Ovary (tissue), 3 donors: Measurements from ENCODE around the gene LRRC14B.

Experiments used
- EP300 ChIP-seq: sonication (generic); formaldehyde crosslinking; IDR thresholded peaks from one replicate; pipeline ENCODE4 v1.6.1; 2017; ENCODE audit warnings: antibody characterized with exemption
- POLR2A ChIP-seq: fragments of 450-650 bp; IDR thresholded peaks from one replicate; pipeline ENCODE4 v1.6.1; 2017; ENCODE audit warnings: antibody characterized with exemption, mild to moderate bottlenecking, moderate library complexity
- TF ChIP-seq, protein P1 (sequence below), 3 donors: fragments of 450-650 bp in 2 of 3; fragments of 200-600 bp in 1 of 3; IDR thresholded peaks; one replicate each; pipeline versions ENCODE4 v1.5.1 to v1.8.0; 2016 to 2022; ENCODE audit warnings: antibody characterized with exemption in 3 of 3, mild to moderate bottlenecking in 1 of 3
- donor health status: DM: no; HTN: no; CAD: no.

GRCh38 chr5:199950-200645 lies 8.8 kb downstream of the LRRC14B start:
- TF ChIP-seq, protein P1, sequence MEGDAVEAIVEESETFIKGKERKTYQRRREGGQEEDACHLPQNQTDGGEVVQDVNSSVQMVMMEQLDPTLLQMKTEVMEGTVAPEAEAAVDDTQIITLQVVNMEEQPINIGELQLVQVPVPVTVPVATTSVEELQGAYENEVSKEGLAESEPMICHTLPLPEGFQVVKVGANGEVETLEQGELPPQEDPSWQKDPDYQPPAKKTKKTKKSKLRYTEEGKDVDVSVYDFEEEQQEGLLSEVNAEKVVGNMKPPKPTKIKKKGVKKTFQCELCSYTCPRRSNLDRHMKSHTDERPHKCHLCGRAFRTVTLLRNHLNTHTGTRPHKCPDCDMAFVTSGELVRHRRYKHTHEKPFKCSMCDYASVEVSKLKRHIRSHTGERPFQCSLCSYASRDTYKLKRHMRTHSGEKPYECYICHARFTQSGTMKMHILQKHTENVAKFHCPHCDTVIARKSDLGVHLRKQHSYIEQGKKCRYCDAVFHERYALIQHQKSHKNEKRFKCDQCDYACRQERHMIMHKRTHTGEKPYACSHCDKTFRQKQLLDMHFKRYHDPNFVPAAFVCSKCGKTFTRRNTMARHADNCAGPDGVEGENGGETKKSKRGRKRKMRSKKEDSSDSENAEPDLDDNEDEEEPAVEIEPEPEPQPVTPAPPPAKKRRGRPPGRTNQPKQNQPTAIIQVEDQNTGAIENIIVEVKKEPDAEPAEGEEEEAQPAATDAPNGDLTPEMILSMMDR (IDR thresholded peaks at IDR 0.05): no peak
- TF ChIP-seq EP300: no peak
- TF ChIP-seq POLR2A: no peak
